ENCODE measurements around the gene FNDC3B.

GRCh38 chr3:172129498-172129849 is 90.1 kb downstream of the FNDC3B start:
- TF ChIP-seq CTCF (IDR thresholded peaks at IDR 0.05) (no peak), POLR2A (IDR thresholded peaks at IDR 0.05) (no peak)

Measured in testis (tissue), 2 donors.